ENCODE results near the gene RBMS1. TPM values are rescaled to one million over a fixed set of nuclear protein-coding genes. Genes with fewer than 3 reads are reported as not detected.

Gene RBMS1
- total and polyA plus RNA-seq, 4 donors = 7.9 to 23.5 (median 15.5) TPM

- no peak overlapping the region for H3K4me3 ChIP-seq (ENCODE audit: low read depth in 1 of 3, low read length in 3 of 3)
- H3K9ac ChIP-seq (ENCODE audit: low read depth in 1 of 2, low read length in 2 of 2) = no peak overlapping the region
- DNase-seq (ENCODE audit: low spot score) = no peak
- H3K4me1 ChIP-seq (ENCODE audit: control insufficient read depth in 4 of 4, insufficient read depth in 4 of 4, low read length in 3 of 4) = peaks cover 0 to 2% (median under 1%) of the 10 kb centered on the region in 4 donors
- H3K9me3 ChIP-seq (ENCODE audit: control insufficient read depth in 4 of 4, low read length in 3 of 4) = no peaks in the 10 kb centered on the region
- H3K27me3 ChIP-seq (ENCODE audit: control insufficient read depth in 4 of 4, insufficient read depth in 4 of 4, low read length in 3 of 4) = no peaks in the 10 kb centered on the region
- WGBS = 96% methylated on average over 4 of the region's 4 CpGs
- H3K27ac ChIP-seq (ENCODE audit: low read depth in 1 of 2, low read length in 2 of 2) = no peak overlapping the region
- H3K36me3 ChIP-seq (ENCODE audit: control insufficient read depth in 4 of 4, insufficient read depth in 3 of 4, low read depth in 1 of 4, low read length in 3 of 4) = no peaks in the 10 kb centered on the region
- TF ChIP-seq MAX (IDR thresholded peaks at IDR 0.05) (no peak), RAD21 (IDR thresholded peaks at IDR 0.05) (no peak), FOXA1 (IDR thresholded peaks at IDR 0.05) (no peak), SP1 (IDR thresholded peaks at IDR 0.05) (no peak), FOXA2 (IDR thresholded peaks at IDR 0.05) (no peak), RXRA (IDR thresholded peaks at IDR 0.05) (no peak), TAF1 (conservative IDR thresholded peaks at IDR 0.05) (no peak), REST (IDR thresholded peaks at IDR 0.05) (no peak), YY1 (IDR thresholded peaks at IDR 0.05) (no peak), HNF4A (conservative IDR thresholded peaks at IDR 0.05) (no peak)
- TF ChIP-seq, protein P1, sequence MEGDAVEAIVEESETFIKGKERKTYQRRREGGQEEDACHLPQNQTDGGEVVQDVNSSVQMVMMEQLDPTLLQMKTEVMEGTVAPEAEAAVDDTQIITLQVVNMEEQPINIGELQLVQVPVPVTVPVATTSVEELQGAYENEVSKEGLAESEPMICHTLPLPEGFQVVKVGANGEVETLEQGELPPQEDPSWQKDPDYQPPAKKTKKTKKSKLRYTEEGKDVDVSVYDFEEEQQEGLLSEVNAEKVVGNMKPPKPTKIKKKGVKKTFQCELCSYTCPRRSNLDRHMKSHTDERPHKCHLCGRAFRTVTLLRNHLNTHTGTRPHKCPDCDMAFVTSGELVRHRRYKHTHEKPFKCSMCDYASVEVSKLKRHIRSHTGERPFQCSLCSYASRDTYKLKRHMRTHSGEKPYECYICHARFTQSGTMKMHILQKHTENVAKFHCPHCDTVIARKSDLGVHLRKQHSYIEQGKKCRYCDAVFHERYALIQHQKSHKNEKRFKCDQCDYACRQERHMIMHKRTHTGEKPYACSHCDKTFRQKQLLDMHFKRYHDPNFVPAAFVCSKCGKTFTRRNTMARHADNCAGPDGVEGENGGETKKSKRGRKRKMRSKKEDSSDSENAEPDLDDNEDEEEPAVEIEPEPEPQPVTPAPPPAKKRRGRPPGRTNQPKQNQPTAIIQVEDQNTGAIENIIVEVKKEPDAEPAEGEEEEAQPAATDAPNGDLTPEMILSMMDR (IDR thresholded peaks at IDR 0.05; ENCODE audit: low read depth, low read length, missing input control) = no peak
Measured at GRCh38 chr2:160401895-160402294, 91.7 kb downstream of the RBMS1 start.

GRCh38 chr2:160399880-160400279 is 93.7 kb downstream of the RBMS1 start:
- Histone ChIP-seq H3K9me3 (ENCODE audit: control insufficient read depth in 4 of 4, low read length in 3 of 4) (no peaks in the 10 kb centered on the region), H3K36me3 (ENCODE audit: control insufficient read depth in 4 of 4, insufficient read depth in 3 of 4, low read depth in 1 of 4, low read length in 3 of 4) (no peaks in the 10 kb centered on the region), H3K4me1 (ENCODE audit: control insufficient read depth in 4 of 4, insufficient read depth in 4 of 4, low read length in 3 of 4) (peaks cover 0 to 2% (median 0%) of the 10 kb centered on the region in 4 donors), H3K27ac (ENCODE audit: low read depth in 1 of 2, low read length in 2 of 2) (no peak overlapping the region), H3K4me3 (ENCODE audit: low read depth in 1 of 3, low read length in 3 of 3) (no peak overlapping the region), H3K9ac (ENCODE audit: low read depth in 1 of 2, low read length in 2 of 2) (no peak overlapping the region), H3K27me3 (ENCODE audit: control insufficient read depth in 4 of 4, insufficient read depth in 4 of 4, low read length in 3 of 4) (no peaks in the 10 kb centered on the region)
- TF ChIP-seq ZBTB33 (IDR thresholded peaks at IDR 0.05) (no peak), HNF4G (IDR thresholded peaks at IDR 0.05) (no peak), REST (IDR thresholded peaks at IDR 0.05) (no peak)
- DNase-seq (ENCODE audit: low spot score) = no peak
- WGBS = 88% methylated on average over 1 of the region's 1 CpG
